ENCODE measurements around the gene NOX3.
"Not testable (repeated sequence)": the region's sequence is repeated elsewhere in the genome, so short reads cannot be mapped to it uniquely, and the experiment has no call there.

NOX3 gene

DNA sequence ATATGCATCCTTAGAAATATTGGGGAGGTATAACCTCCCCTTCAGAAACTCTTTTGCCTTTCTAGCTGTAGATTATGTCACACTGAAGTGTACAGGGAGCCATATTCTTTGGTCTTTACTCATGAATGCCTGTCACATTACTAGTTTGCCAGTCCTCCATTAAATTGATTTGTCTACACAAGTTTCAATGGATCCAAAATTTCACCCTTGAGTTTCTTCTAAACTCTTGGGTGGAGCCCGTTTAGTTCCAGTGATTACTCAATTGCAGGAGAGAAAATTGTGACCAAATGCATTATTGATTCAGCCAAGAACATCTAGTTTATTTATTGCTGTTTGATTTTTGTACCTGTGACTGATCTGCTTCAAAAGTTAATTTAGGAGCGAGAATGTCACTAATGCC lies 81.0 kb downstream of the NOX3 start:
- no peak for DNase-seq

DNA sequence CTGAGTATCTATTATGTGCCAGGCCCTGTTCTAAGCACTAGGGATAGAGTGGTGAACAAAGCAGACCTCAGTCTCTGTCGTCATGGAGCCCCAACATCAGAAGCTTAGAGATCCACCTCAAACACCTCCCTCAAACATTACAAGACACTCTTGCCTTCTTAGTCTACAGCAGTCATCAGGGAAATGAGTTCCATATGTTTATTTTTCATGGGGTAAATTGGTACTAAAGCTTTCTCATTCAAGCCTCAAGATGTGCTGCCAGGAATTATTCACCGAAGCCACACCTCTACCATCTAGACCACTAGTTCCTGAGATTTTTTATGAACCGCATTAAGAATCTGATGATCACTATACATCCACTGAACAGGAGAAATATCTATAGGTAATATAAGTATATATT lies 82.4 kb downstream of the NOX3 start:
- no peak for DNase-seq

DNA sequence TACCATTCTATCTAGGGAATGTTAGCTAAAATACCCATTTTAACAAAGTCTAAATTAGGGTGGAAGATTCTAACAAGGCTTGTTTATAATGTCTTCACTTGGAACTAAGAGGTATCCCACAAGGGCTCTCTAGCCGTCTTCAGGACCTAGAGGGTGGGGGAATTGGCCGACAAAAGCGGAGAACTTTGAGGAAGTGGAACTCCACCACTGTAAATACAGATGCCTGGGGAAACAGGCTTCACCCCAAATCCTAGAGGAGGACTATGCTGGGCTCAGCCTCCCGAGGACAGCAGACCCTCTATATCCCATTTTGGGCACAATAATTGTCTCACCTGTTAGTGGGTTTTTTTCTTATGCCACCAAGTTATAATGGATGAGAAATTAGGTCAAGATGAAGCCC lies 83.4 kb downstream of the NOX3 start:
- no peak for DNase-seq

DNA sequence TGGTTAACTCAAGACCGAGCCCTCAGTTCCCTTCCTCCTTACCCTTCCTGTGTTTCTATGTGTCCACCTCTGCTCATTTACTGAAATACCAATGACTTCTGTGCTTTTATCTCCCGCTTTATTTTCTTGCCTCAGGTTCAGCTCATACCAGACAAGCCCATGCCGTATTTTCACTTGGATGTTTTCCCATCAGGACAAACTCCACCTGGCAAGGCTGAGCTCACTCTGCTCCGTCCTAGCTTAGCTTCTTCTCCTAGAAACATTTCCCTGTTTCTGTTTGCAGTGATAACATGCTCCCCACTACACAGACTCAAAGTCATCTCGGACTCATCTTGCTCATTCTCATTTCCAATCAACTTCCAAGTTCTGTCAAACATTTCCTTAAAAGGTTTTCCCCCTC lies 84.4 kb downstream of the NOX3 start:
- DNase-seq: no peak

DNA sequence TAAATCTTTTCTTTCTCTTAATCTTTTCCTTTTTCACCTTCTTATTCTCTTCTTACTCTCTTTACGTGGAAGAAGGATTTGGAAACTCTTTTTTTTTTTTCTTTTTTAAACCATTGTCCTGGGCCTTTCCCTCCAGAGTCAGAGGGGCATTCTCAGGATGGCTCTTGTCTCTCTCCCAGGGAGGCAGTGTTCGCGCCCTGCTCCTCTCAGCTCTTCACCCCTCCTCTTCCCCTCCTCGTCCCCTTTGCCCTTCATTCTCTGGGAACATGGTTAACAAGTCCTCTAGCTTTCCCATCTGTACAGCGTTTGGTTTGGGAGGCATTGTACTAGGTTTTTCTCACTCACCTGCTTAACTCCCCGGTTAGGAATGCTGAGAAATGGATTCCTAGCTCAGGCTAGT lies 89.3 kb downstream of the NOX3 start:
- no peak for DNase-seq

DNA sequence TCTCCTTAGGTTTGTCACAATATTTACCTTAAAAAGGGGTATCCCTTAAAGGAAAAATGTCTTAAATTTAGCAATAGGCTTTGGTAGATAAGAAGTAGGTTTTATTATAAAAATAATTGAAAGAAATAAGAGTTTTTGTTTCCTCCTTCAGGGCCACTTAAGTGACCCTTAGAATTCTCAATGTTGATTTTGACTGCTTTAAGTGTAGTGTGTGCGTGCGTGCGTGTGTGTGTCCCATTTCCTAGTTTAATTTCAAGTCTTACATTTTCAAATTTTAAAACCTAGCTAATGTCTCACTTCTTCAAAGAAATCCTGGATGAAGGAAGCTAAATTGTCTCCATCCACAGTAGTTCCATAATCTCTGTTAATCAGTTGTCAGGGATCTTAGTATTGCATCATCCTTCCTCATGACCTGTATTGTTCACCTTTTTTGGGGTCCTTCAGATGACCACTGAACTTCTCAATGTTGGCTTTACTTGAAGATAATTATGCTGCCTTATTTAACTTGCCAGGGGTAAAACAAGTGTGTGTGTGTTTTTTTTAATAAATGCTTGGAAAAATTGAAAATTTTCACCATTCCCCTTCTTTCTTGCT lies 90.7 kb downstream of the NOX3 start:
- DNase-seq: no peak

DNA sequence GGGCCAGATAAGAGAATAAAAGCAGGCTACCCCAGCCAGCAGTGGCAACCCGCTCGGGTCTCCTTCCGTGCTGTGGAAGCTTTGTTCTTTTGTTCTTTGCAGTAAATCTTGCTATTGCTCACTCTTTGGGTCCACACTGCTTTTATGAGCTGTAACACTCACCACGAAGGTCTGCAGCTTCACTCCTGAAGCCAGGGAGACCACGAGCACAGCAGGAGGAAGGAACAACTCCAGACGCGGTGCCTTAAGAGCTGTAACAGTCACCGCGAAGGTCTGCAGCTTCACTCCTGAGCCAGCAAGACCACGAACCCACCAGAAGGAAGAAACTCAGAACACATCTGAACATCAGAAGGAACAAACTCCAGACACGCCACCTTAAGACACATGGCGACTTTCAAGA lies 91.6 kb downstream of the NOX3 start:
- not testable (repeated sequence) for DNase-seq

DNA sequence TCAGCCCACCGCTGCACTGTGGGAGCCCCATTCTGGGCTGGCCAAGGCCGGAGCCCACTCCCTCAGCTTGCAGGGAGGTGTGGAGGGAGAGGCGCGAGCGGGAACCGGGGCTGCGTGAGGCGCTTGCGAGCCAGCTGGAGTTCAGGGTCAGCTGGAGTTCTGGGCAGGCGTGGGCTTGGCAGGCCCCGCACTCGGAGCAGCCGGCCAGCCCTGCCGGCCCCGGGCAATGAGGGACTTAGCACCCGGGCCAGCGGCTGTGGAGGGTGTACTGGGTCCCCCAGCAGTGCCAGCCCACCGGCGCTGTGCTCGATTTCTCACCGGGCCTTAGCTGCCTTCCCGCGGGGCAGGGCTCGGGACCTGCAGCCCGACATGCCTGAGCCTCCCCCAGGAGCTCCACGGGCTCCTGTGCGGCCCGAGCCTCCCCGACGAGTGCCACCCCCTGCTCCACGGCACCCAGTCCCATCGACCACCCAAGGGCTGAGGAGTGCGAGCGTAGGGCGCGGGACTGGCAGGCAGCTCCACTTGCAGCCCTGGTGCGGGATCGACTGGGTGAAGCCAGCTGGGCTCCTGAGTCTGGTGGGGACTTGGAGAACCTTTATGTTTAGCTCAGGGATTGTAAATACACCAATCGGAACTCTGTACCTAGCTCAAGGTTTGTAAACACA lies 92.5 kb downstream of the NOX3 start:
- DNase-seq: not testable (repeated sequence)

DNA sequence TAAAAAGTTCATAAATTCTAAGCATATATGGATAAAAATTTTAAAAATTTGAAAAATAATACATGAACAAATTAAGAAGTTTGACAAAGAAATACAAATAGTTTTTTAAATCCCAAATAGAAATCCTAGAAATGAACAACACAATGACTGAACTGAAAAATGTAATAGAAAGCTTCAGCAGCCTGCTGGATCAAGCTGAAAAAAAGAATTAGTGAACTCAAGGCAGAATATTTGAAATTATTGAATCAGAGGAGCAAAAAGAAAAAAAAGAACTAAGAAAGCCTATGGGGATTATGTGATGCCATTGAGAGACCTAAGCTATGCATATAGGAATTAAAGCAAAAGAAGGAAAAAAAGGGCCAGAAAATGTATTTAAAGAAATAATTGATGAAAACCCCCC lies 101.5 kb downstream of the NOX3 start:
- DNase-seq: no peak

DNA sequence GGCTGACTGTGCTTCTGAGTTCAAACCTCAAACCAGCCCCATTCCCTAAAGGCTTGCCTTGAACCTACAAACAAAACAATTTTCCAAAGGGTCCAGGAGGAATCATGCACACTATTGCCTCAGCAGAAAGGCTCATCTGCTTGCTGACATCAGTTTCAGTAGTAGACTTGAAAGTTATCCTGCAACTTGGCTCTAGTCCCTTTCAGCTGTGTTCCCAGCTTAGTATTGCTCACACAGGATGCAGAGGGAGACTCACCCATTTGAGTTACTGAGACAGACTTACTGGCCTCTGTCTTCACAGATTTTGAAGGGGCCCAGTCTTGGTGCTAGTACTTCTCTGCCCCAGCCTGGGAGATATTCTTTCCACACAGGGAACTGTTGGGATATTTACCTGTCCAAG lies 102.8 kb downstream of the NOX3 start:
- DNase-seq: no peak

DNA sequence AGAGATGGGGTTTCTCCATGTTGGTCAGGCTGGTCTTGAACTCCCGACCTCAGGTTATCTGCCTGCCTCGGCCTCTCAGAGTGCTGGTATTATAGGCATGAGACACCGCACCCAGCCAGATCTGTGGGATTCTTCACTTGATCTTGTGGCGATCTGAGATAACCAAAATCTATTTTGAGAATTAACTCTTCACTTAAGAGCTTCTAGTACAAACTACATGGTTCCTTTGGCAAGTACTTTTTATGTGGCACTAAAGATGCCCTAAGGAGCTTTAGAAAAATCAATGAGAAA lies 103.6 kb downstream of the NOX3 start:
- no peak for DNase-seq

DNA sequence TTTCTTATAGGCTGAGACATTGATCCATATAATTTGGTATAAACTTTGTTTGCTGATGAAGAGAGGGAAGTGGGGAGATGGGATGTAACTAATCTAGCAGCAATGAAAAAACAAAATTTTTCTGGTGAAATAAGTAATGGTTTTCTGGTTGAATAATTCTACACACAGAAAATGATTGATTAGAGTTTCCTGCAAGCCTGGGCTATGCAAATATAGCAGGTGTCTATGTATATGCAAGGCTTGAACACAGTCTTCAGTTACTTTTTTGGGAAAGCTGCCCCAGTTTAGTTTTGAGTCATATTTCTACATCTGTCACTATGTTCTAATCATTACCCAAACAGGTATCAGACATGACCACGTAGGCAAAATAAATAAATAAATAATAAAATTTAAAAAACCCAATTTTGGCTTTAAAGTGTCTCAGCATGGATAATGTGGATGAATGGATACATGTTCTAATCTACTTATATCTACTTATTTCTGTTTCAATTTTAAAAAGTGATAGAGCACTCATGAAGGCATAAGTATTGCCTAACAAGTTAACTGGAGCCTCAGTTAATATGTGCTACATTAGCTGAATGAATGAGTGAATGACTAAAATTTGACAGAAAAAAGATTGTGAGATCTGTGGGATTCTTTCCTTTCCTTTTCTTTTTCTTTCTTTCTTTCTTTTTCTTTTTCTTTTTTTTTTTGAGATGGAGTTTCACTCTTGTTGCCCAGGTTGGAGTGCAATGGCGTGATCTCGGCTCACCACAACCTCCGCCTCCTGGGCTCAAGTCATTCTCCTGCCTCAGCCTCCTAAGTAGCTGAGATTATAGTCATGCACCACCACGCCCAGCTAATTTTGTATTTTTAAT lies 104.1 kb downstream of the NOX3 start:
- no peak for DNase-seq

DNA sequence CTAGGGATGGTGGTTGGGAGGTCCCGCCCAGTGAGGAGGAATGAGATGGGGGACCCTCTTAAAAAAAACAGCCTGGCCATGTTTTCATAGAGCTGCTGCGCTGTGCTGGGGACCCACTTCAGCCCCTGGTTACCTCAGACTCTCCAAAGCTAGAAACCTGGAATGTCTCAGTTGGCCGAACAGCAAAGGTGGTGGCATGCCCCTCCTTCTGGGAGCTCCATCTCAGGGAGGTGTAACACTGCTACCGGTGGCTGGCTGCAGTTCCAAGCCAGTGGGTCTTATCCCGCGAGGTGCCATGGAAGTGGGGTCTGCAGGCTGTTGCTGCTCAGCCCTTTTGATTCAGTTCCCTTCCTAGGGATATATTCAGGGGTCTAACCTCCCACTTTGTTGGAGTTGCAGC lies 105.7 kb downstream of the NOX3 start:
- no peak for DNase-seq

DNA sequence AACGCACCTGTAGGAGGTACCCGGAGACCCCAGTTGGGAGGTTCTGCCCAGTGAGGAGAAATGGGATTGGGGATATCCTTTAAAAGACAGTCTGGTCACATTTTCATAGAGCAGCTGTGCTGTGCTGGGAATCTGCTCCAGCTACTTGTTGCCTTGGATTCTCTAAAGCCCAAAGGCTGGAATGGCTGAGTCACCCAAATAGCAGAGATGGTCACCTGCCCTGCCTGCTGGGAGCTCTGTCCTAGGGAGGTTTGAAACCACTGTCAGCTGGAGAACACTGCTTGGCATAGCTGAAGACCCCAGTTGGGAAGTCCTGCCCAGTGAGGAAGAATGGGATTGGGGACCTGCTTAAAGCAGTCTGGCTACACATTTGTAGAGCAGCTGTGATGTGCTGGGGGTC lies 106.5 kb downstream of the NOX3 start:
- no peak for DNase-seq

DNA sequence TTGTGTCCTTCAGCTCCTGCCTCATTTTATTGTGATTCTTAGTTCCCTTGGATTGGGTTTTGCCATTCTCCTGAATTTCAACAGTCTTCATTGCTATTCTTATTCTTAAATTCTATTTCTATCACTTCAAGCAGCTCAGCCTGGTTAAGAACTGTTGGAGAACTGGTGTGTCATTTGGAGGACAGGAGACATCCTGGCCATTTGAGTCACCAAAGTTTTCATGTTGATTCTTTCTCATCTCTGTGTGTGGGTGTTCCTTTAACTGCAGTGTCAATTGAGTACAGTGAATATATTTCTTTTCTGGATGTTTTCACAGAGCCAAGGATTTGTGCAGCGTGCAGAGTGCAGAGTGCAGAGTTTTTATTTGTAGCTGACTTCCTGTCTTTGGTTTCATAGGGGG lies 107.8 kb downstream of the NOX3 start:
- no peak for DNase-seq

DNA sequence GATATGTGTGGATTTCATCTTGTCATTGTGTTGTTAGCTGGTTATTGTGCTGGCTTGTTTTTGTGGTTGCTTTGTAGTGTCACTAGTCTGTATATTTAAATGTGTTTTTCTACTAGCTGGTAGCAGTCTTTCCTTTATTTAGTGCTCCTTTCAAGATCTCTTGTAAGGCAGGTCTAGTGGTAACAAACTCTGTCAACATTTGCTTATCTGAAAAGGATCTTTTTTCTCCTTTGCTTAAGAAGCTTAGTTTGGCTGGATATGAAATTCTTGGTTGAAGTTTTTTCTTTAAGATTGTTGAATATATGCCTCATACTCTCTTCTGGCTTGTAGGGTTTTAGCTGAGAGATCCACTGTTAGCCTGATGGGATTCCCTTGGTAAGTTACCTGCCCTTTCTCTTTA lies 108.7 kb downstream of the NOX3 start:
- DNase-seq: no peak

Data from anterior cingulate cortex (tissue), 58 donors.